Adrenal gland (tissue), 12 donors: ENCODE measurements around the gene TOGARAM2. TPM values are rescaled to one million over a fixed set of nuclear protein-coding genes. Genes with fewer than 3 reads are reported as not detected.
A peak's percentile ranks its signal among the peaks of the same experiment; 100 is the strongest.

ENCODE experiments used
- DNase-seq, 7 donors: peaks; one replicate each; pipeline ENCODE4 v3.0.0-alpha.2; 2019 to 2020
- H3K27ac ChIP-seq, 5 donors: fragments of 200-600 bp; sonication (generic) in 4 of 5; 1 replicate in 3 of 5; 2 replicates in 2 of 5; pipeline versions ENCODE4 v1.5.1 to v1.8.0; 2016 to 2020; ENCODE audit warnings: mild to moderate bottlenecking in 1 of 5
- H3K27me3 ChIP-seq: fragments of 200-600 bp; 2 replicates; pipeline ENCODE4 v1.8.0; 2021
- H3K36me3 ChIP-seq, 2 donors: fragments of 200-600 bp; replicated peaks in 1 of 2; 1 replicate in 1 of 2; 2 replicates in 1 of 2; pipeline versions ENCODE4 v1.5.1 to v1.8.0; 2018 to 2022
- H3K4me1 ChIP-seq, 2 donors: fragments of 200-600 bp; replicated peaks in 1 of 2; 1 replicate in 1 of 2; 2 replicates in 1 of 2; pipeline versions ENCODE4 v1.5.1 to v1.8.0; 2018 to 2021
- H3K4me3 ChIP-seq, 4 donors: fragments of 200-600 bp; sonication (generic) in 3 of 4; one replicate each; pipeline ENCODE4 v1.5.1; 2016 to 2018
- H3K9me3 ChIP-seq, 3 donors: fragments of 200-600 bp; sonication (generic) in 1 of 3; replicated peaks in 1 of 3; 1 replicate in 2 of 3; 2 replicates in 1 of 3; pipeline versions ENCODE4 v1.5.1 to v1.8.0; 2016 to 2021
- POLR2A ChIP-seq, 2 donors: fragments of 450-650 bp; IDR thresholded peaks; one replicate each; pipeline ENCODE4 v1.6.1; 2017; ENCODE audit warnings: antibody characterized with exemption in 2 of 2, mild to moderate bottlenecking in 2 of 2, moderate library complexity in 1 of 2
- WGBS, 4 donors: extraction: QIAGEN DNeasy Blood & Tissue Kit in 2 of 4; methylation state at CpG; one replicate each; pipeline versions ENCODE4 v1.1.5 to v1.1.7; 2013 to 2017; 5-methylcytosine and 5-hydroxymethylcytosine counted together
- intact Hi-C, 2 donors: fragments of 100-400 bp; cut with DNase I; formaldehyde crosslinking; loops; one replicate each; pipeline versions ENCODE4 v1.14.1 to v1.15.0; 2022 to 2023
- polyA plus RNA-seq, 3 donors: library from polyadenylated mRNA; stranded (reverse); fragments of 200-250 nt in 2 of 3; fragments of 350-450 nt in 1 of 3; fragmentation: Illumina TruSeq in 1 of 3; extraction: RNeasy Lipid Tissue Mini Kit (QIAGEN cat#74804) in 1 of 3; gene quantifications; one replicate each; pipeline ENCODE4 v1.2.3, GENCODE V29; 2013 to 2014
- total RNA-seq, 9 donors: library from RNA; depleted of rRNA in 4 of 9; stranded (reverse); fragments of >200 nt in 4 of 9; fragments of 120-200 nt in 1 of 9; fragmentation: NEBNext Ultra II Directional in 1 of 9; extraction: Animal tissue kit (Norgen Biotek cat#: 25700) in 1 of 9; gene quantifications; one replicate each; pipeline versions ENCODE4 v1.1.0 to v1.2.4, GENCODE V29; 2013 to 2023
- TF ChIP-seq, protein P1 (sequence below), 6 experiments: fragments of 450-650 bp in 4 of 6; fragments of 200-600 bp in 2 of 6; sonication (generic) in 1 of 6; IDR thresholded peaks; 1 replicate in 5 of 6; 2 replicates in 1 of 6; pipeline versions ENCODE4 v1.5.1 to v1.8.0; 2016 to 2021; ENCODE audit warnings: antibody characterized with exemption in 6 of 6, mild to moderate bottlenecking in 2 of 6, moderate library complexity in 1 of 6
- donor health status: healthy with polysubstance abuse.
- donor health status: Bipolar disorder and iron deficiency.
- donor health status: DM: yes; HTN: yes; CAD: no.
- donor health status: DM: no; HTN: no; CAD: no.
- donor health status: DM: no; HTN: no; CAD: no.
- donor health status: DM: yes; HTN: yes; CAD: no.

TOGARAM2 gene
- total and polyA plus RNA-seq, 12 donors: under 0.01 to 26.4 (median 1.1) TPM

DNA sequence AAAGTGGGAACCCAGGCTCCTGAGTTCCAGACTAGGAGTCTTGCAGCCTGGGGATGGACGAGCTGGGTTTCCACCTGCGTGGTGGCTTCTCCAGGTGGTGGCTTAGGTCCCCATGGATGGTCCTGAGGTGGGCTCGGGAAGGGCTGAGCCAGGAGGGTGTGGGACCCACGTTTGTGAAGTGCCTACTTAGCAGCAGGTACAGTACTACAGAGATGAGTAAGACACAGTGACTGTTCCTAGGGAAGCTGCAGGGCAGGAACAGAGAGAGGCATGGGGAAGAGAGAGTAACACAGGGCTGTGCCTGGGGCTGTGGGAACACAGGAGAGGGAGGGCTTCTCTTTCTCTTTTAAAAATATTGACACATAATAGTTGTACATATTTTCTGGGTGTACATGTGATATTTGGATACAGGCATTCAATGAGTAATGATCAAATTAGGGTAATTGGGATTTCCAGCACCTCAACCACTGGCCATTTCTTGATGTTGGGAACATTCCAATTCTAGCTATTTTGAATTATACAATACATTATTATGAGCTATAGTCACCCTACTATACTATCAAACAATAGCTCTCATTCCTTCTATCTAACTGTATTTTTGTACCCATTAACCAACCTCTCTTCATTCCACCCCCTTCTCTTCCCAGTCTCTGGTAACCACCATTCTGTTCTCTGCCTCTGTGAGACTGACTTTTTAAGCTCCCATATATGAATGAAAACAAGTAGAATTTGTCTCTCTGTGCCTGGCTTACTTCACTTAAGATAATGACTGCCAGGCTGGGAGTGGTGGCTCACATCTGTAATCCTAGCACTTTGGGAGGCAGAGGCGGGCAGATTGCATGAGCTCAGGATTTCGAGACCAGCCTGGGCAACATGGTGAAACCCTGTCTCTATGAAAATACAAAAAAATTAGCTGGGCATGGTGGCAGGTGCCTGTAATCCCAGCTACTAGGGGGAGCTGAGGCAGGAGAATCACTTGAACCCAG, 15.0 kb downstream of the TOGARAM2 start:
- 76 to 89% (median 80%) methylated on average over 6 of the region's 6 CpGs for WGBS, 4 donors
- intact Hi-C loops: no loop called here
- Histone ChIP-seq H3K27ac (no peak overlapping the region), H3K27me3 (no peaks in the 10 kb centered on the region), H3K4me3 (no peak overlapping the region), H3K9me3 (no peaks in the 10 kb centered on the region), H3K36me3 (no peaks in the 10 kb centered on the region), H3K4me1 (no peaks in the 10 kb centered on the region)
- TF ChIP-seq POLR2A (IDR thresholded peaks at IDR 0.05): no peak
- TF ChIP-seq, protein P1, sequence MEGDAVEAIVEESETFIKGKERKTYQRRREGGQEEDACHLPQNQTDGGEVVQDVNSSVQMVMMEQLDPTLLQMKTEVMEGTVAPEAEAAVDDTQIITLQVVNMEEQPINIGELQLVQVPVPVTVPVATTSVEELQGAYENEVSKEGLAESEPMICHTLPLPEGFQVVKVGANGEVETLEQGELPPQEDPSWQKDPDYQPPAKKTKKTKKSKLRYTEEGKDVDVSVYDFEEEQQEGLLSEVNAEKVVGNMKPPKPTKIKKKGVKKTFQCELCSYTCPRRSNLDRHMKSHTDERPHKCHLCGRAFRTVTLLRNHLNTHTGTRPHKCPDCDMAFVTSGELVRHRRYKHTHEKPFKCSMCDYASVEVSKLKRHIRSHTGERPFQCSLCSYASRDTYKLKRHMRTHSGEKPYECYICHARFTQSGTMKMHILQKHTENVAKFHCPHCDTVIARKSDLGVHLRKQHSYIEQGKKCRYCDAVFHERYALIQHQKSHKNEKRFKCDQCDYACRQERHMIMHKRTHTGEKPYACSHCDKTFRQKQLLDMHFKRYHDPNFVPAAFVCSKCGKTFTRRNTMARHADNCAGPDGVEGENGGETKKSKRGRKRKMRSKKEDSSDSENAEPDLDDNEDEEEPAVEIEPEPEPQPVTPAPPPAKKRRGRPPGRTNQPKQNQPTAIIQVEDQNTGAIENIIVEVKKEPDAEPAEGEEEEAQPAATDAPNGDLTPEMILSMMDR (IDR thresholded peaks at IDR 0.05): no peak
- no peak for DNase-seq

DNA sequence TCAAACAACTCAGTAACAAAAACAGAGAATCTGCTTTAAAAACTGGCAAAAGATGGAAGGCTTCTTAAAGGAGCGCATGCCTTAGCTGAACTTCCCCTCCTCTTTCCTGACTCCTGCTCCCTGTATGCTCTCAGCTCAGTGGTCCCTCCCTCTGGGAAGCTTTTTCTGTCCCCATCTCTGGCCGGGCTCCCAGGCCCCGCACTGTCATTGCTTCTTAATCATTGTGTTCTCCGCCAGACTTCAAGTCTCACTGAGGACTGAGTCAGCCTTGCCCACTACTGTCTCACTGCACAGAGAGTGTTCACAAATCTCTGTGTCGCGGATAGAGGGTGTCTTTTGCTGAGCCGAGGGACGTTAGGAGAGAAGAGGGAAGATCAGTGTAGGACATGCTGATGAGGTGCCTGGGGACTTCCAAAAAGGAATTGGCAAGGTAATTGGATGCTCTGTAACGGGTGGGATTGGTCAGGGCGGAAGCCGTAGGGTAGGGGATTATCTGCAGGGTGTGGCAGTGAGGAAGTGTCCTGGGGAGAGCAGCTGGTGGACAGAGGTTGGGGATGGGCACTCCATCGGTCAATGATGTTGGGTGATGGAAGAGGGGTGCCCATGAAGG, 16.2 kb downstream of the TOGARAM2 start:
- Histone ChIP-seq H3K4me1 (no peaks in the 10 kb centered on the region), H3K9me3 (no peaks in the 10 kb centered on the region), H3K36me3 (no peaks in the 10 kb centered on the region), H3K27me3 (no peaks in the 10 kb centered on the region), H3K4me3 (no peak overlapping the region), H3K27ac (peak overlapping the region in 1 of 5 donors; percentile 43)
- peak in 4 of 7 donors; percentile 32 to 70 (median 54) for DNase-seq
- WGBS, 4 donors: 54 to 64% (median 63%) methylated on average over 12 of the region's 12 CpGs
- no peak for TF ChIP-seq POLR2A (IDR thresholded peaks at IDR 0.05)
- TF ChIP-seq, protein P1 (IDR thresholded peaks at IDR 0.05): no peak
- intact Hi-C loops: no loop called here

DNA sequence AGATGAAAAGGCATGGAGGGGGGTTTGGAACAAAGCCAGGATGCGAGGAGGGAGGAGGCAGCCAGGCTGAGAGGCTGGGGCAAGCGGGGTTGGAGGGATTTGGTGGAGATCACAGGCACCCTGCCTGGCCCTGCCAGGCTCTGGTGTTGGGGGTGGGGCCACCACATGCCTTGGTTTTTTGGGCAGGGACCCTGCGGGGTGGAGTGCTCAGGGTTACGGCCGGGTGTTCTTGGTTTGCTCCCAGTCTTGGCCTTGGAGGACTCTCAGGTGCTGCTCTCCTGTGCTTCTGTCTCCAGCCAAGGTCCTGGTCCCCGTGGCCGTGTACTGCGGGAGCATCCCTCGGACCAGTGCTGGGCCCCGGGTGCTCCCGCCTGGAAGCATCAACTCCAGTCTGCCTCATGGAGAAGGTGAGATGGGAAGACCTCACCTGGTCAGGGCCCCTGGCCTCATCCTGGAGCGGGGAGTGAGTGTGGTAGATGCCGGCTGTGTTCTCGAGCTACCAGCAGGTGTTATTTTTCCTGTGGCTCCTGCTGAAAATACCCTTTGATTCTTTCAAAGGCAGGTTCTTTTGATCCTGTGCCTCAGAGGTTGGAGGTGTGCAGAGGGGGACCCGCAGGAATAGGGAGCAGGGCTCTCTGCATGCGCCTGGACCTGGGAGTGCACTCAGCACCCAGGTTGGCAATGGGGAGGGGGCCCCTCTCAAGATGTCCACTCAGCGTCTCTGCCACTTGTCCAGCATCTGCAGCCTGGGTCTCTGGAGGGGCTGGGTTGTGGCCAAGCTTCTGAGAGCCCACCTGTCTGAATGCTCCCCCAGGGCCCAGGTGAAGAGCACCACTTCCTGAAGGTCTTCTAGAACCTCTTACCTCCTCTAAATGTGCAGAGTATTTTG, 17.0 kb downstream of the TOGARAM2 start:
- TF ChIP-seq, protein P1 (IDR thresholded peaks at IDR 0.05): no peak
- TF ChIP-seq POLR2A (IDR thresholded peaks at IDR 0.05): no peak
- WGBS, 4 donors: 83 to 88% (median 88%) methylated on average over 8 to 17 of the region's 17 CpGs
- peak overlapping the region in 1 of 5 donors; percentile 43 for H3K27ac ChIP-seq
- no peak overlapping the region for H3K4me3 ChIP-seq
- no peak for DNase-seq
- no peaks in the 10 kb centered on the region for H3K9me3 ChIP-seq
- intact Hi-C loops: no loop called here
- H3K4me1 ChIP-seq: no peaks in the 10 kb centered on the region
- H3K36me3 ChIP-seq: no peaks in the 10 kb centered on the region
- H3K27me3 ChIP-seq: no peaks in the 10 kb centered on the region
